MM.1S (cell line): ENCODE results near the gene ABHD16A.

Source experiments
- CTCF ChIP-seq: fragments of 300-600 bp; sonication (generic); IDR thresholded peaks from 2 replicates; pipeline ENCODE4 v1.5.1; 2016; ENCODE audit warnings: antibody characterized with exemption, low read length, mixed read lengths
- EZH2 ChIP-seq: fragments of 300-600 bp; sonication (generic); optimal IDR thresholded peaks from 2 replicates; pipeline ENCODE3; 2017; ENCODE audit warnings: low read depth, mild to moderate bottlenecking, antibody characterized with exemption, low read length, mixed read lengths
- EZH2phosphoT487 ChIP-seq: fragments of 300-600 bp; sonication (generic); IDR thresholded peaks from 2 replicates; pipeline ENCODE4 v1.6.1; 2018; ENCODE audit warnings: antibody characterized with exemption, low read length

GRCh38 chr6:31725502-31726350 is 22.6 kb upstream of the ABHD16A start:
- no peak for TF ChIP-seq CTCF
- no peak for TF ChIP-seq EZH2
- no peak for TF ChIP-seq EZH2phosphoT487
